ENCODE measurements around the gene PDE10A.

Gene PDE10A

DNA sequence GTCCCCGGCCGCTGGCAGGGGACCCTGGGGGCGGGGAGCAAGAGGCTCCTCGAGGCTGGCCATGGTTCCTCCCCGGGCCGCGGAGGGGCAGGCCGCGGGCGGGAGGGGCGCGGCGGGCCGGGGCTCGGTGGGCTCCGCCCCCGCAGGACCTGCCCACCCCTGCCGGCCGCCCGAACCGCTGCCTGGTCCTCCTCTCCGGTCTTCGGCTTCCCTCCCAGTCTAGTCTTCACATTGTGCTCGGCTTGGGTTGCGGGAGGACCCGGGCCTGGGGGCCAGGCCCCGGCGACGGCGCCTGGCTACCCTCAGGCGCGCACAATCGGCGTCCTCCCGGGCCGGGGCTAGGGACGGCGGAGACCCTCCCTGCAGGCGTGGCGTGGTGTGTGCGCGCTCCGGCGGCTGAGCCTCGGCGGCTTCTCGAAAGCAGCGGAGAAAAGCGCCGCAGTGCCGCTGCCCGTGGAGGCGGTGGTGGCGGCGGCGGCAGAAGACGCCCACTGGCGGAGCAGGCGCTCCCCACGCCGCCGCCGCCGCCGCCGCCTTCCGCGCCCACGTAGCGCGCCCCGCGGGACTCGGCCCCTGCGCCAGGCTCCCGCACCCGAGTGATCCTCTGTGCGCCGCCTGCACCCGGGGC lies at the start of gene PDE10A:
Gene PDE10A (minus strand): TSS at position 493 of the 628 bp plus-strand sequence. CDS start 430 bp downstream, at position 63.
- DNase-seq = peak; percentile 46

DNA sequence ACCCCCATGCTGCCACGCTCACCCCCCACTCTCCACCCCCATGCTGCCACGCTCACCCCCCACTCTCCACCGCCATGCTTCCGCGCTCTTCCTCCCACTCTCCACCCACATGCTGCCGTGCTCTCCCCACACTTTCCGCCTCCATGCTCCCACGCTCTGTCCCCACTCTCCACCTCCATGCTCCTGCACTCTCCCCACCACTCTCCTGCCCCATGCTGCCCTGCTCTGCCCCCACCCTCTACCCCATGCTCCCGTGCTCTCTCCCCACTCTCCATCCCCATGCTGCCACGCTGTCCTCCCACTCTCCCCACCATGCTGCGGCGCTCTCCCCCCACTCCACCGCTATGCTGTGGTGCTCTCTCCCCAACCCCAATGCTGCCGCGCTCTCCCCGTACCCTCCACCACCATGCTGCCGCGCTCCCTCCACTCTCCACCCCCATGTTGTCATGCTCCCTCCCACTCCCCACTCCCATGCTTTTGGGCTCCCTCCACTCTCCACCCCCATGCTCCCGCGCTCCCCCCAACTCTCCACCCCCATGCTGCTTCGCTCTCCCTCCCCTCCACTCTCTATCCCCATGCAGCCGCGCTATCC lies 46.0 kb upstream of the PDE10A start:
- no peak for DNase-seq

DNA sequence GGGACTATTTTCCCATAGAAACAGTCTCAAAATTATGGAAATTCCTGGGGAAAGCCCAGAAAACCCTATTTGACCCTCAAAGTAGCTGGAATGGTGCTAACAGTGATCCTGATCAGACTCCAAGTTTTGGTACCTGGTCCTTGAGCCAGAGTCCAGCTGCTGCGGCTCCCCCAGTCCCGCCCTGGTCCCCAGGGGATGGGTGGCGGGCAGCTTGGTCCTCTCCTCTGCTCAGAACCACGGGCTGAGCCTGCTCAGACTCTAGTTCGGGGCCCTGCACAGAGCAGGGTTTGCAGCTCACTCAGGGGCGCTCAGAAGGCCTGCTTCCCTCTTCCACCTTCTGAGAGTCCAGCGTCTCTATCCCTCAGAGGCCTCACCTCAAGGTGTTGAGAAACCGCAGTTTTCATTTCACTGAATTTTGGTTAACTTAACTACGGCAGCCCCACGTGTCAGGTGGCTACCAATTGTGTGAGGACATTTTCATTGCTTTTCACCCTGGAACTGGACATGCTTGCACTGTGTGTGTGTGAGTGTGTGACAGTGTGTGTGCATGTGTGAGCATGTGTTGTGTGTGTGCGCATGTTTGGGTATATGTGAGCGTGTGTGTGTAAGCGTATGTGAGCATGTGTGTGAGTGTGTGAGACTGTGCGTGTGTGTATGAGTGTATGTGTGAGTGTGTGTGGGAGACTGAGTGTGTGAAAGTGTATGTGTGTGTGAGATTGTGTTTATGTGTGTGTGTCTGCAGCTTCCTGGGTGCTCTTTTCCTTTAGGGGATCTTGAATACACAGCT lies 44.2 kb upstream of the PDE10A start:
- DNase-seq = no peak

DNA sequence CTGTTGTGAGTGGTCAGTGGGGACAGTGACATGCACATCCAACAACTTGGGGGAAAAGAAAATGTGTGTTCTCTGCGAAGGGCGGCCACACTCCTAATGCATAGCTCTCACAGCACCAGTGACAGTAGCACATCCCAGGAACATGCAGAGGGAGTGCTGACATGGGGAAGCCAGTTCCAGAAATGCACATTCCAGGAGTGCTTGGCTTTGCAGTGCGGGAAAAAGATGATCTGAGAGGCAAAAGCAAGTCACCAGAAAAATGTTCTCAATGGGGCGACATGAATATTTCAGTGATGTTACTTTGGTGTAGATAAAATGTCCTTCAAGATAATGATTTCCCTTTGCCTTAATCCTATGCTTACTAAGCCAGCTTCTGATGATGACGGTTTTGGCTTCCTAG lies 42.9 kb upstream of the PDE10A start:
- no peak for DNase-seq

DNA sequence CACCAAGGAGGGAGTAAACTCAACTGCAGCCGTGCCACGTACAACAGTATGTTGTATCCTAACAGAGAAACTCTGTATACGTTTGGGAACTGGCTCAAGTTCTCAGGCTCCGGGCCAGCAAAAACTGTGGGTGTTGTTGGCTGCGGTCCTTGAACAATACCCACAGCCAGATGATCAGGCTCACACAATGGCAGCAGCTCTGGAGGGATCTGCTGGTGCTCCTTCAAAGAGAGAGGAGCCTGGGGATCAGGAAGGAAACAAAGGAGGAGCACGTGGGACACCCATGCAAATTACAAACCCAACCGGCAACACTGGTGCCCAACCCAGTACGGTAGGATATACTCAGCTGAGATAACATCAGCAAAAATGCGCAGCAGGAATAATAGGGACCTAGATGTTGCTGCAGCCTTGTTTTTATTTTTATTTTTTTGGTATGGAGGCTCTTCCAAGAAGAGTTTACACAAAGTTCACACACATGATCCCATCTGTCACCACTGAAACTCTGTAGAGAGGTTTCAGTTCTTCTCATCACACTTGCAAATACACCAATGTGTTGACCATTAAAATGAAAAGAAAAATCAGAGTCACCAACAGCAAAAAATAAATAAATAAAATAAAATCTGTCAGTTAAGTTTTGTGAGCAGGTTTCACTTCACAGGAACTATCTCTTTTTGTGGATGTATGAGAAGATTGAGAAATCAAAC lies 41.2 kb upstream of the PDE10A start:
- no peak for DNase-seq

- DNase-seq = no peak
These were observed 39.6 kb upstream of the PDE10A start for GRCh38 chr6:165702669-165703068.

DNA sequence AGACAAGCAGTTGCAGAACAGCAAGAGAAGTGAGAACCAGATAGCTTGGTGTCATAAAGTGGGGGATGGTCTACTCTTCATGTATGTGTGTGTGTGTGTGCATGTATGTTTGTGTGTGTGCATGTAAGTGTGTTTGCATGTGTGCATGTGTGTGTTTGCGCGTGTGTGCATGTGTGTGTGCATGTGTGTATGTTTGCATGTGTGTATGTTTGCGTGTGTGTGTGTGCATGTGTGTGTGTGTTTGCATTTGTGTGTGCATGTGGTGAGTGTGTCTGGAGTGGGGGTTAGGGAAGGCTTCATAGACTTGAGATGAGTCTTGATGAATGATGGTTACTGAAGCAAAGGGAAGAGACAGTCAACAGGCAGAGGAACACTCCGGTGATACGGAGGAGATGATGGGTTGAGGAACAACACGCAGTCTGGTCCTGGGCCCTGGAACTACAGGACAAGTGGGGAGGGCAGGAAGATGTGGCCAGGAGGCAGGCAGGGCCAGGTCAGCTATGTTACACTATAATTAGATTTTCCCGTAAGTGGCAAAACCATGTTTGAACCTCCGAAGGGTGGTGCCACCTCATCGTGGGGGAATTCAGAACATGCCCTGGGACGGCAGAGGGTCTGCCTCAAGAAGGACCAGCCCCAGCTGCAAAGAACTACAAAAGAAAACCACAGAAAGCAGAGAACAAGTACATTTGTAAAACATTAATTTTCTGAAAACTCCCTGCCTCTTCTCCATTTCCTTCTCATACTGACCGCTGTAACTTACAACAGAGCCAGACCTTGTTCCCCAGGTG lies 38.7 kb upstream of the PDE10A start:
- no peak for DNase-seq

GRCh38 chr6:165701005-165701404 lies 38.0 kb upstream of the PDE10A start:
- no peak for DNase-seq

GRCh38 chr6:165698868-165699267 lies 35.8 kb upstream of the PDE10A start:
- DNase-seq = no peak

DNA sequence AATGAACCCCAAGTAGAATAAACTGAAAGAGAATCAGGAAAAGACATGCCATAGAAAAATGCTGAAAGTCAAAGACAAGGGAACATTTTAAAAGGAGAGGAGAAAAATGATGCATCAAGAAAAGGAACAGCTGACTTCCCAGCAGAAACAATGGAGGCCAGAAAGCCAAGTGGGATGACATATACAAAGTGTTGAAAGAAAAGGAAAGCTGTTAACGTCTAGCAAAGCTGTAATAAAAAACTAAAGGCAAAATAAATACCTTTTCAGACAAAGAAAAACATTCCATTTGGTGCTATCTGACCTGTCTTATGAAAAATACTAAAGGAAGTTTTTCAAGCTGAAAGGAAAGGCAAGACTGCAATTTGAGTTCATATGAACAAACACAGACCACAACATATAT lies 34.1 kb upstream of the PDE10A start:
- no peak for DNase-seq

- DNase-seq = no peak
These were observed 32.9 kb upstream of the PDE10A start for GRCh38 chr6:165695722-165696515.

DNA sequence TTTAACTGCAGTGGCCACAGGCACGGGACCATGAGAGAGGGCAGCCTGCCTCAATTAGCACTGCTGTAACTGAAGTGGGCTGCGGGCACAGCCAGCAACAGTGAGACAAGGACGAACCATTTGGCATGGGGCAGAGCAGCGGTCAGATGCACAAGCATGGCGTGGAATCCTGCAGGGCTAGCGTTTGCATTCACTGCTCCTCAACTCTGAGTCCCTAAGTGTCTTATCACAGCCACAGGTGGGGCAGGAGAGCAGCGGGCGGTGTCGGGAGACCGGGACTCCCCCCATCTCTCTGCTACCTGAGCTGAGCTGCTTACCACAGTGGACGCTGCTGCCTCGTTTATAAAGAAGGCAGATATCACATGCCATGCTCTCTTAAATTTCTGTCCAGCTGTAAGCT lies 31.3 kb upstream of the PDE10A start:
- no peak for DNase-seq

DNA sequence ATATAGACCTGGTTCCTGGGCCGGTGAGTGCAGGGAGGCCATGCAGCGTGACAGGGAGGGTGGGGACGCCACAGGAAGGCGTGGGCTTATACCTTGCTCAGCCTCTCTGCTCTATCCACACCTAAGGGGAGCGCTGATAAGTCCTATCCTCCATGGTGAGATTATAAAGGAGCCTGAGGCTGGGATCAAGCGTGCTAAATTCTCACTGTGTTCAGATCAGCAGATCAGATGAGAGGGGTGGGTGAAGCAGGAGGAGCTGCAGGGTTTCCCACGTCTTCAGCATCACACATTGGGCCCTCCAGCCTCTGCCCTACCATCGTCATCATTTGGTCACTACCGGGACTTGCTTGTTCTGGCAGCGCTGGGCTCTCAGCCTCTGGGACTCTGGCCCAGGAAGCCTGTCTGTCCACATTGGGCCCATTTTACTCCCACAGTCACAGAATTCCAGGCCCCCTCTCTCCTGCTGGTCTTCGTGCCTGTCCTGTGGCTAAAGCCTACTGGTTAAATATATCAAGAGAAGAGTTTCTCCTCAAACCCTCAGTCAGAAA lies 29.1 kb upstream of the PDE10A start:
- DNase-seq = no peak

DNA sequence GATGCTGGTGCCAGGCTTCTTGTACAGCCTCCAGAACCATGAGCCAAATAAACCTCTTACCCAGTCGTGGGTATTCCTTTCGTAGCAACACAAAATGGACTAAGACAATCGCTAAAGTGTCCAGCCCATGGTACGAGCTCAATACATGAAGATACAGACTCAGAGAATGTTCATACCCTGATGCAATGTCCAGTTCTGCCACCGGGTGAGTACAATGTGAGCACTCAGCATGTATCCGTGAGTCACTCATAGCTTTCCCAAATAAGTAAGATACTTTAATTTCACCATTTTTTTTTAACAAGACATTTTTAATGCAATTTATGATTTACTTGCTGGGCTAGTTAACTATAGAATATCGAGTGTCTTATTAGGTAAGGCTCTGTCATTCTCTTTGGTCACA lies 26.7 kb upstream of the PDE10A start:
- DNase-seq = no peak

GRCh38 chr6:165686596-165687365 lies 23.7 kb upstream of the PDE10A start:
- no peak for DNase-seq

- DNase-seq = no peak
These were observed 22.3 kb upstream of the PDE10A start for GRCh38 chr6:165685302-165685701.

GRCh38 chr6:165684333-165684732 lies 21.3 kb upstream of the PDE10A start:
- DNase-seq = no peak

GRCh38 chr6:165680975-165681374 lies 17.9 kb upstream of the PDE10A start:
- no peak for DNase-seq

DNA sequence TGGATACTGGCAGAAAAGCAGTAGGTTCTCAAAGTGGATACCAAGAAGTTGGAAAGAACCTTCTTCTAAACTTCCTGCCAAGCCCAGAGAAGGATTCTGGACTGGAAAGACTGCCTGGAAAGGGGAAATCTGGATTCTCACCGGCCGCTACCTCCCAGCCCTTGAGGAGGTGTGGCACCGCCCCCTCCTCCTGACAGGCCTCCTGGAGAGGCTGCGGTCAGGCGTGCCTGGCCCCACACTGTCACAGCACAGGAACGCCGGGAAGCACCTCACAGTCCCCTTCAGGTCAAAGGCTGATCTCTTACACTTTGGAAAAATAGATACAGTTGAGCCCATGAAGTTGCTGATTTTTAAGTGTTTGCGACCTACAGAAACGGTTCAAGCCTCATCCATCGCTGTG lies 16.3 kb upstream of the PDE10A start:
- DNase-seq = no peak

DNA sequence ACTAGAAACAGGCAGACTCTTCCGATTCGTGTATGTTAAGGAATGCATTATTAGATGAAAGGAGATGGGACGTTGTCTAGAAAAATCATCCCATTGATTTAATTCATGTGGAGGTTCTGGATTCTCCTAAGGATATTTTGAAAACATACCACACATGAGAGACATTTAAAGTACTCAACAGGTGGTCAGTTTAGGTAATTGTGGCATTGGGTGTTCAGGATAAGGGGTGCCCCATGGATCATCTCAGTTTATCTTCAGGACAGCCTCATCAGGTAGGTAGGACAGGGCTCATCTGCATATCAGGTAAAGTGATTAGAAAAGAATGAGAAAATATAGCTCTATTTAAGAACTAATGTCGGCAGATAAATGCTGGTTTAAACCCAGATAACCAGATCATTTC lies 15.9 kb upstream of the PDE10A start:
- DNase-seq = no peak

- DNase-seq = no peak
These were observed 15.4 kb upstream of the PDE10A start for GRCh38 chr6:165678429-165678828.

All from SHP77 treated with DMSO at 0.1 percent for 48 hours (cell line).